ENCODE data around the gene C9orf85. TPM values are rescaled to one million over a fixed set of nuclear protein-coding genes. Genes with fewer than 3 reads are reported as not detected.
A peak's percentile ranks its signal among the peaks of the same experiment; 100 is the strongest.
"Not testable (repeated sequence)": the region's sequence is repeated elsewhere in the genome, so short reads cannot be mapped to it uniquely, and the experiment has no call there.

C9orf85 gene
- total and polyA plus RNA-seq, 5 experiments from 2014 or later, result 7.8 to 11.1 (median 8.5) TPM

DNA sequence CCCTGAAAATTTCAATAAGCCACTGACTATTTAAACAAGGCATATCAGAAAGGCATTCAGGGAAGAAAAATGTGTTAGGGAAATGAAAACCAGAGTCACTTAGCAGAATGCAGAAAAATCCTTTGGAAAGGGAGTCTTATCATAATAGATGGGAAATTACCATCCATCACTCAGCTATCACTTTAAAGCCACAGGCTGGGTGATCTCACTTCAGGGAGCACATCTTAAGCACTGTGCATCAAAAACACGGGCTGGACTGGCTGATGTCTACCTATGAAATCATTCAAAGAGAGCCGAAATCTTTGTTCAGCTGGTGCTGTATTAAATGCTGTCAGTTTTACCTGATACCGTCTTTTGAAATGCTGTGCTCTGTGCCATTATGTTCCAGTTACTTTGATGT, 75.5 kb downstream of the C9orf85 start:
- no peaks in the 10 kb centered on the region for H3K27me3 Mint-ChIP-seq
- POLR2A ChIA-PET, result no interaction called here
- peaks cover 0 to 12% (median 8%) of the 10 kb centered on the region in 3 donors for H3K36me3 Mint-ChIP-seq
- no peak overlapping the region for H3K4me3 Mint-ChIP-seq
- no peaks in the 10 kb centered on the region for H3K9me3 Mint-ChIP-seq
- DNase-seq (no peak), ATAC-seq (no peak)
- H3K4me1 Mint-ChIP-seq, result no peaks in the 10 kb centered on the region
- H3K27ac Mint-ChIP-seq, result no peak overlapping the region

DNA sequence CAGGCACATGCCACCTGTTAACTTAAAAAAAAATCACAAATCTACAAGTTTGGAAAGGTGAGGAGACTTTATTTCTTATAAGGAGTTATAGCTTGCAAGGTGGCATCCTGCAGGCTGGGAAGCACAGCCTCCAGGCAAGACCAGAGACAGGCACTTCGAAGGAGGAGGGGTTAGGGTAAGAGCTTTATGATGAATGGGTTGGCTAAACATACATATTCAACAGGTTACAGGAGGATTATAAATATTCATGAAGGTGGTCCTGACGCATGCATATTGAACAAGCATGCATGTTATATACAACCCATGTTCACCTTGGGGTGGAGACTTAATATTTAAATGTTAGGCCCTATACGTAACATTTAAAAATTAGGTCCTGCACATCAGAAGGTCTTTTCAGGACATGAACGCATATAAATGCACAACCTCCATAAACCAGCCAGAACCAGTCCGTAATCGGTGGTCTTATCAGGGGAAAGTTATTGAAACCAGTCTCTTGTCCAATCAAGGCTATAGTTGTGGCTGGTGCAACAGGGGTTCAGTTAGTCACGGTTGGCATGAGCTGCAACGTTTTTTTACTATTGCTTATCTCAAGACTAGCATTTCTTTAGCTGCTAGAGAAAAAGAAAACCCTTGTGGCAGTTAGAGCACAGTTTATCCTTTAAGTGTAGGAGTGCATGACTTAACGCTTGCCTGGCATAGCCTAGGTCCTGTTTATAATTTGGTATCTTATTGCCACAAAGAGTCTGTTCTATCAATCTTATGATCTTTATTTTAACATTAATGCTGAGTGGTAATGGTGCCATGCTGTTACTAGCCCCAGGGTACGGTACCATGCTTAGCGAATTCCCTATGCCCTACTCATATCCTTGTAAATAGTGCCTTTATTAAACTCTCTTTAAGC, 76.3 kb downstream of the C9orf85 start:
- Mint-ChIP-seq H3K9me3 (no peaks in the 10 kb centered on the region), H3K27me3 (no peaks in the 10 kb centered on the region), H3K4me1 (no peaks in the 10 kb centered on the region), H3K36me3 (peaks cover 0 to 12% (median 6%) of the 10 kb centered on the region in 3 donors), H3K27ac (no peak overlapping the region), H3K4me3 (no peak overlapping the region)
- no peak for ATAC-seq
- POLR2A ChIA-PET, result no interaction called here
- no peak for DNase-seq

DNA sequence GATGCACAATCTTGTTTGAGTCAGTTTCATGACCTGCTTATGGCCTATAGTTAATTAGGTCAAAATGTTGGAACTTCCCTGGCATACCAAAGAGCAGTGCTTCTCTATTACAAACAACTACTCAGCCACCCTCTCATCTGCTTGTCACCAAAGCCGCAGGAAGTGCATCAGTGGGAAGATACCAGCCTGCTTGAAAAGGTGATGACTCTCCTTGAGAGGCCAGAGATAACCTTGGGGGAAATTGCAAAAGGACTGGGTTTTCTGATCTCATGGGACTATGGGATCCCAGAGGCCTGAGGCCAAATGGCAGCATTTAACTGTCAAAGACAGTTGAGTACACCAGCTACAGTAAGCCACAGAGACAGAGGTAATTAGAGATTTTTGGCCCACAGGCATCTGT, 79.0 kb downstream of the C9orf85 start:
- no peaks in the 10 kb centered on the region for H3K9me3 Mint-ChIP-seq
- no peaks in the 10 kb centered on the region for H3K4me1 Mint-ChIP-seq
- POLR2A ChIA-PET, result no interaction called here
- DNase-seq, result no peak
- H3K27me3 Mint-ChIP-seq, result peaks cover 0 to 3% (median 0%) of the 10 kb centered on the region in 5 donors
- no peak overlapping the region for H3K4me3 Mint-ChIP-seq
- no peak for ATAC-seq
- no peak overlapping the region for H3K27ac Mint-ChIP-seq
- H3K36me3 Mint-ChIP-seq, result no peaks in the 10 kb centered on the region

GRCh38 chr9:72005451-72005850, 94.0 kb downstream of the C9orf85 start:
- H3K4me3 Mint-ChIP-seq, result no peak overlapping the region
- DNase-seq, result no peak
- H3K27ac Mint-ChIP-seq, result no peak overlapping the region
- peaks cover 0 to 2% (median 0%) of the 10 kb centered on the region in 4 donors for H3K4me1 Mint-ChIP-seq
- H3K27me3 Mint-ChIP-seq, result no peaks in the 10 kb centered on the region
- H3K36me3 Mint-ChIP-seq, result no peaks in the 10 kb centered on the region
- peaks cover 0 to 2% (median 0%) of the 10 kb centered on the region in 9 donors for H3K9me3 Mint-ChIP-seq
- no peak for ATAC-seq
- POLR2A ChIA-PET, result no interaction called here

DNA sequence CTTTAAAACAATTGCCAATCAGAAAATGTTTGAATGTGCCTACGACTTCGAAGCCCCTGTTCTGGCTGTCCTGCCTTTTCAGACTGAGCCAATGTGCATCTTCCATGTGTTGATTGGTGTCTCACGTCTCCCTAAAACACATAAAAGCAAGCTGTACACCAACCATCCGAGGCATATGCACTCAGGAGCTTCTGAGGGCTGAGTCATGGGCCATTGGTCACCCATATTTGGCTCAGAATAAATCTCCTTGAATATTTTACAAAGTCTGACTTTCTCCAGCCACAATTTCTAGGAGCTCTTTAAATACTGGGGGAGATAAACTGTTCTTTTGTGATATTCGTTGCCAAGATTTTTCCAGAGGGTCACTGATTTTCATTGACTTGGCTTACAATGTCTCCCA, 95.1 kb downstream of the C9orf85 start:
- ATAC-seq (no peak), DNase-seq (no peak)
- no peak overlapping the region for H3K4me3 Mint-ChIP-seq
- H3K27ac Mint-ChIP-seq, result no peak overlapping the region
- H3K27me3 Mint-ChIP-seq, result no peaks in the 10 kb centered on the region
- peaks cover 0 to 2% (median 0%) of the 10 kb centered on the region in 9 donors for H3K9me3 Mint-ChIP-seq
- POLR2A ChIA-PET, result no interaction called here
- peaks cover 0 to 2% (median 0%) of the 10 kb centered on the region in 3 donors for H3K36me3 Mint-ChIP-seq
- peaks cover 0 to 2% (median 0%) of the 10 kb centered on the region in 4 donors for H3K4me1 Mint-ChIP-seq

- H3K27ac Mint-ChIP-seq, H3K9me3 Mint-ChIP-seq, POLR2A ChIA-PET, H3K4me1 Mint-ChIP-seq, ATAC-seq, H3K27me3 Mint-ChIP-seq, H3K4me3 Mint-ChIP-seq, DNase-seq, H3K36me3 Mint-ChIP-seq: not testable (repeated sequence)
Measured at GRCh38 chr9:72007726-72008125, 96.3 kb downstream of the C9orf85 start.

DNA sequence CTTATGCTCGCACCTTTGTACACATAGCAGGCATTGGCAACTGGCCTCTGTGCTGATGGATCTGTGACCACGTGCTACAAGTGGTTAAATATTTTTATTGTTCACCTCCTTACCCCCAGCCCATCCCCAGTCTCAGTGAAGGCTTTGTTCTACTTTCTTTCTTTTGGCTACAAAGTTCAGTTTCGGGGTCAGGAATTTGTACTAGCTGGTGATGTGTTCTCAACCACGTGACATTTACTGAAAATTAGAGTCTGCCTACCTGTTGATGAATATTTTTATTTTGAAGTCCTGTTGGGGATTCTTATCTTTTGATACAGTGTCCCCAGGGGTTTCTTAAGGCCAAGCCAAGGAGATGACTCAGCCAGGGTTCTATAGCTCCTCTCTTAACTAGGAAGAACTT, 101.2 kb downstream of the C9orf85 start:
- Mint-ChIP-seq H3K36me3 (peaks cover 0 to 2% (median 0%) of the 10 kb centered on the region in 3 donors), H3K9me3 (no peaks in the 10 kb centered on the region), H3K27ac (peak overlapping the region in 2 of 10 donors; percentile 6 to 26), H3K4me1 (peaks cover 6 to 14% (median 8%) of the 10 kb centered on the region in 4 donors), H3K27me3 (no peaks in the 10 kb centered on the region), H3K4me3 (no peak overlapping the region)
- POLR2A ChIA-PET, result no interaction called here
- no peak for DNase-seq
- ATAC-seq, result no peak

DNA sequence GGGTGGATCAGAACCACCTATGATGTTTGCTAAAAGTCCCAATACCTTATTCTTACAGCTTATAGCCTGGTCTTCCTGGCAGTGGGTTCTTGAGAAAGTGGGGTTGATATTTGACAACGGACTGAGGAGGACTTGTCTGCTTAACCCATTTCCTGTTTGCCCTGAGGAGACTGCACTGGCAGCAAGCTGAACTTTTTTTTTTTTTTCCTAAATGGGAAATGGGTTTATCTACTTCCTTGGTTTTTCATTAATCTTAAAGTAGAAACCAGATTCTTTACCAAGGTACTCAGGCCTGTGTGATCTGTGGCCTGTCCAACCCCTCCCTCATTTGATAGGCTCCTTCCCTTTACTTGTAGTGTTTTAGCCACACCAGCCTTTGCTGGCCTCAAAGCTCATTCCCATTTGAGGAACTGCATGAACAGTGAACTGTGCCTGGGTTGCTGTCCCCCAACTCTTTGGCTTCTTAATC, 101.9 kb downstream of the C9orf85 start:
- DNase-seq (no peak), ATAC-seq (no peak)
- POLR2A ChIA-PET, result no interaction called here
- Mint-ChIP-seq H3K27me3 (no peaks in the 10 kb centered on the region), H3K36me3 (peaks cover 0 to 2% (median 0%) of the 10 kb centered on the region in 3 donors), H3K9me3 (no peaks in the 10 kb centered on the region), H3K27ac (peak overlapping the region in 7 of 10 donors; percentile 6 to 76 (median 14)), H3K4me1 (peaks cover 6 to 14% (median 8%) of the 10 kb centered on the region in 4 donors), H3K4me3 (no peak overlapping the region)

- no peaks in the 10 kb centered on the region for H3K9me3 Mint-ChIP-seq
- DNase-seq, result no peak
- H3K27me3 Mint-ChIP-seq, result peaks cover 0 to 4% (median 1%) of the 10 kb centered on the region in 5 donors
- no peaks in the 10 kb centered on the region for H3K4me1 Mint-ChIP-seq
- POLR2A ChIA-PET, result interaction anchor here (0.6 kb wide), 2 partner anchors 74 to 204 kb away, joined by 3 to 4 read pairs; no protein-coding TSS in a partner anchor
- H3K4me3 Mint-ChIP-seq, result no peak overlapping the region
- ATAC-seq, result no peak
- peak overlapping the region in 1 of 10 donors; percentile 65 for H3K27ac Mint-ChIP-seq
- H3K36me3 Mint-ChIP-seq, result no peaks in the 10 kb centered on the region
Measured at GRCh38 chr9:72022841-72023240, 111.4 kb downstream of the C9orf85 start.

Other genes starting within 250 kb of the C9orf85 start
- 10 to 100 TPM; 67.5 to 71.9 TPM for gene CEMIP2, start 143.1 kb upstream of the C9orf85 start, total RNA-seq
- 10 to 100 TPM in 2 of 3 donors, 1 to 10 TPM in 1; 5.9 to 12.9 (median 10.2) TPM for gene CEMIP2, start 143.1 kb upstream of the C9orf85 start, polyA plus RNA-seq
- 10 to 100 TPM; 23.1 to 24.9 TPM for gene ABHD17B, start 446 bp upstream of the C9orf85 start, total RNA-seq
- 10 to 100 TPM; 20.3 to 25.8 (median 23.9) TPM for gene ABHD17B, start 446 bp upstream of the C9orf85 start, polyA plus RNA-seq
- not detected for gene C9orf57, start 149.0 kb downstream of the C9orf85 start, total RNA-seq
- gene C9orf57, start 149.0 kb downstream of the C9orf85 start, polyA plus RNA-seq, result not detected
- gene GDA, start 237.8 kb downstream of the C9orf85 start, total RNA-seq, result not detected
- gene GDA, start 237.8 kb downstream of the C9orf85 start, polyA plus RNA-seq, result not detected